ENCODE results near the gene OR10G2.
"Not testable (repeated sequence)": the region's sequence is repeated elsewhere in the genome, so short reads cannot be mapped to it uniquely, and the experiment has no call there.

Gene OR10G2

GRCh38 chr14:21634840-21635239, at the start of gene OR10G2:
Gene OR10G2, minus strand, starts transcription at chr14:21634940. Its CDS starts 98 bp downstream, at chr14:21634842.
- DNase-seq, result no peak

- no peak for DNase-seq
These were observed 45.3 kb upstream of the OR10G2 start for GRCh38 chr14:21680072-21680471.

- no peak for DNase-seq
These were observed 40.8 kb upstream of the OR10G2 start for GRCh38 chr14:21675566-21675965.

GRCh38 chr14:21673718-21674117, 39.0 kb upstream of the OR10G2 start, which contains the start of gene OR4E1:
Gene OR4E1, minus strand, starts transcription at chr14:21673818. Its CDS starts 2,883 bp downstream, at chr14:21670935.
- no peak for DNase-seq

GRCh38 chr14:21672116-21672515, 37.4 kb upstream of the OR10G2 start:
- no peak for DNase-seq

GRCh38 chr14:21671371-21671770, 36.6 kb upstream of the OR10G2 start:
- DNase-seq, result no peak

- no peak for DNase-seq
These were observed 34.5 kb upstream of the OR10G2 start for GRCh38 chr14:21669284-21669683.

- no peak for DNase-seq
These were observed 33.6 kb upstream of the OR10G2 start for GRCh38 chr14:21668377-21668776.

- DNase-seq, result no peak
These were observed 22.2 kb upstream of the OR10G2 start for GRCh38 chr14:21656980-21657379.

GRCh38 chr14:21654215-21654614, 19.5 kb upstream of the OR10G2 start:
- no peak for DNase-seq

- DNase-seq, result no peak
These were observed 18.7 kb upstream of the OR10G2 start, which contains the start of gene OR4E2 for GRCh38 chr14:21653331-21653885. Gene OR4E2, plus strand, starts transcription at chr14:21653835. Its CDS starts 11,248 bp downstream, at chr14:21665083.

GRCh38 chr14:21652209-21652808, 17.6 kb upstream of the OR10G2 start:
- DNase-seq, result no peak

- DNase-seq, result no peak
These were observed 12.6 kb upstream of the OR10G2 start for GRCh38 chr14:21647380-21647779.

GRCh38 chr14:21643407-21643806, 8.7 kb upstream of the OR10G2 start:
- no peak for DNase-seq

GRCh38 chr14:21642683-21643082, 7.9 kb upstream of the OR10G2 start:
- DNase-seq, result no peak

GRCh38 chr14:21631084-21631483, 3.7 kb downstream of the OR10G2 start:
- DNase-seq, result no peak

GRCh38 chr14:21630503-21630902, 4.2 kb downstream of the OR10G2 start:
- DNase-seq, result not testable (repeated sequence)

- DNase-seq, result no peak
These were observed 8.1 kb downstream of the OR10G2 start for GRCh38 chr14:21626491-21627230.

GRCh38 chr14:21617614-21618013, 17.1 kb downstream of the OR10G2 start:
- no peak for DNase-seq

- no peak for DNase-seq
These were observed 20.5 kb downstream of the OR10G2 start for GRCh38 chr14:21614240-21614639.

GRCh38 chr14:21612324-21612723, 22.4 kb downstream of the OR10G2 start:
- no peak for DNase-seq

GRCh38 chr14:21602181-21602580, 32.6 kb downstream of the OR10G2 start:
- DNase-seq, result not testable (repeated sequence)

- no peak for DNase-seq
These were observed 45.4 kb downstream of the OR10G2 start for GRCh38 chr14:21589317-21589716.
